CD14-positive monocyte (primary cell): ENCODE data around the gene RIBC2. TPM values are rescaled to one million over a fixed set of nuclear protein-coding genes. Genes with fewer than 3 reads are reported as not detected.

ENCODE experiments used
- DNase-seq, 3 donors: peaks; one replicate each; pipeline ENCODE4 v3.0.0-alpha.2; 2011 to 2022
- H2AFZ ChIP-seq: 2 replicates; pipeline ENCODE4 v1.6.0; 2012; ENCODE audit warnings: mild to moderate bottlenecking, low read depth, low read length, inconsistent platforms; ENCODE audit not compliant: insufficient read depth, poor library complexity, severe bottlenecking
- H3K27ac ChIP-seq, 2 donors: 1 replicate in 1 of 2; 2 replicates in 1 of 2; pipeline ENCODE4 v1.5.1; 2012 to 2013; ENCODE audit warnings: low read length in 2 of 2, control low read depth in 1 of 2, inconsistent platforms in 1 of 2, low read depth in 1 of 2, mild to moderate bottlenecking in 1 of 2
- H3K27me3 ChIP-seq, 2 donors: one replicate each; pipeline versions ENCODE4 v1.6.0 to v1.6.1; 2011 to 2013; ENCODE audit warnings: low read length in 2 of 2; ENCODE audit not compliant: control insufficient read depth in 2 of 2, insufficient read depth in 2 of 2
- H3K36me3 ChIP-seq, 2 donors: replicated peaks in 1 of 2; 1 replicate in 1 of 2; 2 replicates in 1 of 2; pipeline versions ENCODE4 v1.5.1 to v1.6.1; 2012 to 2013; ENCODE audit warnings: low read length in 2 of 2, control low read depth in 1 of 2, inconsistent platforms in 1 of 2, mild to moderate bottlenecking in 1 of 2; ENCODE audit not compliant: insufficient read depth in 2 of 2, control insufficient read depth in 1 of 2
- H3K4me1 ChIP-seq, 2 donors: 1 replicate in 1 of 2; 2 replicates in 1 of 2; pipeline versions ENCODE4 v1.5.1 to v1.6.1; 2012 to 2013; ENCODE audit warnings: low read length in 2 of 2, control low read depth in 1 of 2, inconsistent platforms in 1 of 2, mild to moderate bottlenecking in 1 of 2, moderate library complexity in 1 of 2; ENCODE audit not compliant: insufficient read depth in 2 of 2, control insufficient read depth in 1 of 2
- H3K4me2 ChIP-seq: replicated peaks from 2 replicates; pipeline ENCODE3; 2012; ENCODE audit warnings: low read length, moderate library complexity, mild to moderate bottlenecking; ENCODE audit not compliant: poor library complexity, severe bottlenecking; ENCODE audit errors: extremely low read depth
- H3K4me3 ChIP-seq, 3 experiments: fragments of 200-600 bp in 1 of 3; sonication (generic) in 1 of 3; replicated peaks in 1 of 3; 1 replicate in 2 of 3; 2 replicates in 1 of 3; pipeline ENCODE4 v1.5.1; 2011 to 2013; ENCODE audit warnings: low read length in 3 of 3, mild to moderate bottlenecking in 3 of 3, control low read depth in 2 of 3, low read depth in 2 of 3, inconsistent platforms in 1 of 3, moderate library complexity in 1 of 3
- H3K79me2 ChIP-seq: 2 replicates; pipeline ENCODE4 v1.6.0; 2012; ENCODE audit warnings: mild to moderate bottlenecking, control low read depth, inconsistent platforms, low read length, moderate library complexity; ENCODE audit not compliant: insufficient read depth
- H3K9ac ChIP-seq: 2 replicates; pipeline ENCODE4 v1.6.0; 2017; ENCODE audit warnings: low read length, mild to moderate bottlenecking; ENCODE audit not compliant: insufficient read depth, poor library complexity, severe bottlenecking
- H3K9me3 ChIP-seq, 2 donors: replicated peaks in 1 of 2; 1 replicate in 1 of 2; 2 replicates in 1 of 2; pipeline versions ENCODE4 v1.5.1 to v1.6.1; 2012 to 2013; ENCODE audit warnings: low read length in 2 of 2, control low read depth in 1 of 2; ENCODE audit not compliant: control insufficient read depth in 1 of 2, insufficient read depth in 1 of 2
- H4K20me1 ChIP-seq: 2 replicates; pipeline ENCODE4 v1.6.0; 2012; ENCODE audit warnings: mild to moderate bottlenecking, low read length, control low read depth, moderate library complexity; ENCODE audit not compliant: insufficient read depth
- H3K27ac Mint-ChIP-seq, 7 donors: one replicate each; pipeline ENCODE4 v1.8.0; 2020; ENCODE audit warnings: mild to moderate bottlenecking in 7 of 7, mixed read lengths in 7 of 7, moderate library complexity in 6 of 7, inconsistent platforms in 2 of 7
- H3K27me3 Mint-ChIP-seq, 3 donors: one replicate each; pipeline ENCODE4 v1.8.0; 2021 to 2022; ENCODE audit warnings: low read depth in 3 of 3, mild to moderate bottlenecking in 3 of 3, mixed read lengths in 3 of 3, moderate library complexity in 3 of 3, inconsistent platforms in 1 of 3
- H3K36me3 Mint-ChIP-seq, 2 donors: one replicate each; pipeline ENCODE4 v1.8.0; 2020; ENCODE audit warnings: mixed read lengths in 2 of 2, inconsistent platforms in 1 of 2, mild to moderate bottlenecking in 1 of 2
- H3K4me1 Mint-ChIP-seq: one replicate; pipeline ENCODE4 v1.8.0; 2020; ENCODE audit warnings: mild to moderate bottlenecking, mixed read lengths
- H3K4me3 Mint-ChIP-seq, 2 donors: one replicate each; pipeline ENCODE4 v1.8.0; 2020; ENCODE audit warnings: mild to moderate bottlenecking in 2 of 2, mixed read lengths in 2 of 2, moderate library complexity in 1 of 2
- H3K9me3 Mint-ChIP-seq, 7 donors: one replicate each; pipeline ENCODE4 v1.8.0; 2020 to 2022; ENCODE audit warnings: mixed read lengths in 7 of 7, mild to moderate bottlenecking in 6 of 7, moderate library complexity in 6 of 7, inconsistent platforms in 2 of 7
- CTCF ChIP-seq: fragments of 200-600 bp; IDR thresholded peaks from one replicate; pipeline ENCODE4 v1.8.0; 2022; ENCODE audit warnings: antibody characterized with exemption, mild to moderate bottlenecking
- WGBS: methylation state at CpG from one replicate; pipeline ENCODE4 v1.1.5; 2013; ENCODE audit warnings: missing lambda C conversion rate; ENCODE audit not compliant: insufficient coverage; 5-methylcytosine and 5-hydroxymethylcytosine counted together
- intact Hi-C, 2 donors: fragments of 100-400 bp; cut with micrococcal nuclease; formaldehyde crosslinking; loops; one replicate each; pipeline versions ENCODE4 v1.15.0 to v1.15.1; 2023
- polyA plus RNA-seq, 3 donors: library from polyadenylated mRNA; depleted of rRNA in 1 of 3; unstranded in 2 of 3; stranded (reverse) in 1 of 3; fragments of 300-500 nt in 2 of 3; fragments of >200 nt in 1 of 3; fragmentation: Illumina TruSeq in 2 of 3; gene quantifications; 1 replicate in 2 of 3; 2 replicates in 1 of 3; pipeline ENCODE4 v1.2.3, GENCODE V29; 2012 to 2021

RIBC2 gene
- polyA plus RNA-seq, 3 donors: not detected

- H3K4me3 Mint-ChIP-seq: no peak overlapping the region
- no peak for DNase-seq
- Histone ChIP-seq H3K9me3 (peaks cover 8 to 10% of the 10 kb centered on the region in 2 donors), H3K4me2 (no peak overlapping the region), H3K79me2 (no peaks in the 10 kb centered on the region), H2AFZ (no peak overlapping the region), H3K27me3 (no peaks in the 10 kb centered on the region), H4K20me1 (no peaks in the 10 kb centered on the region), H3K36me3 (no peaks in the 10 kb centered on the region), H3K9ac (no peak overlapping the region), H3K4me1 (no peaks in the 10 kb centered on the region), H3K4me3 (no peak overlapping the region), H3K27ac (no peak overlapping the region)
- peaks cover 3% of the 10 kb centered on the region for H3K4me1 Mint-ChIP-seq
- no peak overlapping the region for H3K27ac Mint-ChIP-seq
- peaks cover 4 to 14% (median 9%) of the 10 kb centered on the region in 7 donors for H3K9me3 Mint-ChIP-seq
- no peaks in the 10 kb centered on the region for H3K36me3 Mint-ChIP-seq
- H3K27me3 Mint-ChIP-seq: peaks cover 2 to 5% (median 4%) of the 10 kb centered on the region in 3 donors
- intact Hi-C loops: no loop called here
- WGBS: 96% methylated on average over 3 of the region's 6 CpGs
- no peak for TF ChIP-seq CTCF
Observed at GRCh38 chr22:45476814-45477213, 63.3 kb downstream of the RIBC2 start.

- intact Hi-C loops: no loop called here
- Mint-ChIP-seq H3K4me3 (no peak overlapping the region), H3K36me3 (no peaks in the 10 kb centered on the region), H3K4me1 (peaks cover 2% of the 10 kb centered on the region), H3K27me3 (peaks cover 3 to 5% (median 4%) of the 10 kb centered on the region in 3 donors), H3K9me3 (peaks cover 4 to 14% (median 9%) of the 10 kb centered on the region in 7 donors), H3K27ac (no peak overlapping the region)
- peaks cover 8 to 10% of the 10 kb centered on the region in 2 donors for H3K9me3 ChIP-seq
- H3K4me3 ChIP-seq: no peak overlapping the region
- H3K4me2 ChIP-seq: no peak overlapping the region
- H2AFZ ChIP-seq: no peak overlapping the region
- H3K36me3 ChIP-seq: no peaks in the 10 kb centered on the region
- no peak overlapping the region for H3K27ac ChIP-seq
- 90% methylated on average over 6 of the region's 7 CpGs for WGBS
- H3K4me1 ChIP-seq: no peaks in the 10 kb centered on the region
- no peak for DNase-seq
- H3K27me3 ChIP-seq: no peaks in the 10 kb centered on the region
- no peak for TF ChIP-seq CTCF
- H4K20me1 ChIP-seq: no peaks in the 10 kb centered on the region
- H3K9ac ChIP-seq: no peak overlapping the region
- no peaks in the 10 kb centered on the region for H3K79me2 ChIP-seq
Observed at GRCh38 chr22:45477366-45478107, 64.0 kb downstream of the RIBC2 start.
